ENCODE measurements around the gene CENPN.

Gene CENPN

DNA sequence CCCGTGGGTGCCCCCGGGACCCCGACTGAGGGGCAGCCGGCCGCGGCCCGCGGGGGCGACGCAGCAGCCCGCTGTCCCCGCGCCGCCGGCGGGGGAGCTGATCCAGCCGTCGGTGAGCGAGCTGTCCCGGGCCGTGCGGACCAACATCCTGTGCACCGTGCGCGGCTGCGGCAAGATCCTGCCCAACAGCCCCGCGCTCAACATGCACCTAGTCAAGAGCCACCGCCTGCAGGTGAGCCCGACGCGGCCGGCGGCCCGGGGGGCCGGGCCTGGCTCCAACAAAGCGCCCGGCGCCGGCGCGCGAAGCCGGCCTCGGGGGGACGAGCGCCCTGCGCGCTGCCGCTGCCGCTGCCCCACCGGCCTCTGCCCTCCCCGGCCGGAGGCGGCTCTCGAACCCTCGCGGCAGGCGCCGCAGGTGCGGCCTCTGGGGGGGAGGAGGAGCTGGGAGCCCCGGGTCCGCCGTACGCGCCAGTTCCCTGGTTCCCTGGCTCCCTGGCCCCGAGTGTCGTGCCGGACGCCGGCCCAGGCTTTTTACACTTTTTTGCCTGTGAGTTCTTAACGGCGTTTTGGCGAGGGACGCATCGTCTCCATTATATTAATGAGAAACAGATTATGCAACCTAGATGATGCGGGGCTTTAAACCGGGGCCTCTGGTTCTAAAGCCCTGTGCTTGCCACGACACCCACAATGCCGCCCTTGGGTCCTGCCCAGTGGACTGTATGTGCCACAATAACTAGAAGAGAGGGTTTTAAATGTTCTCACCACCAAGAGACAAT lies 29.1 kb downstream of the CENPN start:
- DNase-seq: peak; percentile 10

DNA sequence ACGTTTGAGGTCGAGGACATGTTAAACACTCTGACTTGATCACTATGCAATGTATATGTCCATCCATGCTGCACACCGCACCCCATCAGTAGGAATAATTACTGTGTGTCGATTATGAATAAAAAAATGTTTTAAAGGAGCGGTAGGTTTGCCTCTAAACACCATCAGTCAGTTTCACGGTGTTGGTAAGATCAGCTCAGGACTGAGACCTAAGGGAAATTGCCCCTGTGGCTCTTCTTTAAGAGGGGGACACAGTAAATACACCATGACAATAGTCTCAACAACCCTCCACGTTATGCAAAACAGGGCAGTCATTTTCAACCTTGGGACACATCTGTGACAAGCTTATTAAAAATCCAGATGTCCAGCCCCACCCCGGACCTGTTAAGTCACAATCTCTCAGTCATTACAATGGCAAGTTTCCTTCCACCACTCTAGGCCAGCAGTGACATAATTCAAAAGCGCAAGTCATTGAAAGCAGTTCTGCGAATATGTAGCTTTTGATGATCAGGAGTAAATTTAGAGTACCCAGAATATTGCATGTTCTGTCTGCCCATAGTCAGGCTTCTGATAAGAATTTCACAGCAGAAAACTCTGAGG lies 29.8 kb downstream of the CENPN start:
- no peak for DNase-seq

DNA sequence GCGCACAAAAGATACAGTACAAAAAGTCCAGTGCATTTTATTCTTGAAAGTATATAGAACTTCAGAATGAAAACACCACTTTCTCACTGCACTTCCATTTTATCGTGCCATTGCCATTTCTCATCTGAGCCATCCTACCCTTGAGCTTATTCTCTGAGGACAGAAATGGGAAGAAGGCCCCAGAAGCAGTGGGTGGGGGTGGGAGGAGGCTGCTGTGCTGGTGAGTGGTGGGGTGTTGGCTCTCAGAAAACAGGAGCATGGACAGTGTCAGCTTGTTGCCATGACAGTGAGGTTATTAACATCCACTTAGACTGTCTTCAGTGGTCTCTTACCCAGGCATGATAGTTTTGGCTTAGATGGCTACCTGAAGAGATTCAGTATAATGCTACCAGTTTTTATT lies 33.1 kb downstream of the CENPN start:
- no peak for DNase-seq

DNA sequence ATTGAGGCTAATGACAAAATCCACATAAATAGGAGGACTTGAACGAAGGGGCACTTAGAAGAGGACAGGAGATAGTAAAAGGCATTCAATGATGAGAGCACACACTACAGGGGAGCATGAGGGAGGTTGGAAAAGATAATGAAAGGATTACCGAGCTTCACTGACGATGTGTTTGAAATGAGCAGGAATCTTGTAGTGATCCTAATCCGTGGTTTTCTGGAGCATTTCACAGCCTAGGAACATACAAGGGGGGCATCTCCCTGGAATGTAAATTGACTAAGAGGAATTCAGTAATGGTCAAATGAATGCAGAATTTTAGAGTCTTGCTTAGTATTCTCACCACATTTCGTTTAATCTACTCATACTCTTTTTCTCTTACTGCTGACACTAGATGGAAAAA lies 33.8 kb downstream of the CENPN start:
- DNase-seq: peak; percentile 76

DNA sequence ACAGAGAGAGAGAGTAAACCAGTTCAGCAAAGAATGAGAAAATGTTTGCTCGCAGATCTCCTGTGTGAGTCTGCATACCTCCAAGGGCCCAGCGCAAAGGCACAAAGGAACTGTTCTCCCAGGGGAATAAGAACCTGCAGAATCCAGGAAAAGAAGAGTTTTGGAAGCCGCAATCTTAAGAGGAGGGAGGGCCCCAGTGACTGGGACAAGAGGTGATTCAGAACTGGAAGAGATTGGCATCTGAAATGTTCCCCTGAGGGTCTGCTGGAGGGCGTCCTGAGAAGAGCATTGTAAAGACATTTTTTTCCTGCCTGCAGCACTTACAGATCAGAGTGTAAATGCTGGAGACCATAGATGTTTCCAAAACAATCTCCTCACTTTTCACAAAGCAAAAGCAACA lies 34.7 kb downstream of the CENPN start:
- no peak for DNase-seq

DNA sequence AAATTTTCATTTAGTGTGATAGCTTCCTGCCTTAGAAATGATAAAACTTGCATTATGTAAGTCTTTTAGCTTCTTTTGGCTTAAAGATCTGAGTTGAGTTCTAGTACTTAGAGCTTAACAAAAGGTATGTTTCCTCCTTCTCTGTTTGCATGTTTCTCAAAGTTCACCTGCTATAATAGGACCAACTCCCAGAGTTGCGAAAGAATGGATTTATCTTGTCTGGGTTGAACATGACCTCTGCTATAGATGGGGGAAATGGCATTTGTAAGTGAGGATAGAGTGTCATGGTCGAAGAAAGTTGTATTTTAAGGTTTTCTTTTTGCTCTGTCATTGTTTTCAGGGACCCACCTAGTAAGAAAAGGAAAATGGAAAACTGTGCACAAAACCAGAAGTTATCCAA lies 35.8 kb downstream of the CENPN start:
- no peak for DNase-seq

DNA sequence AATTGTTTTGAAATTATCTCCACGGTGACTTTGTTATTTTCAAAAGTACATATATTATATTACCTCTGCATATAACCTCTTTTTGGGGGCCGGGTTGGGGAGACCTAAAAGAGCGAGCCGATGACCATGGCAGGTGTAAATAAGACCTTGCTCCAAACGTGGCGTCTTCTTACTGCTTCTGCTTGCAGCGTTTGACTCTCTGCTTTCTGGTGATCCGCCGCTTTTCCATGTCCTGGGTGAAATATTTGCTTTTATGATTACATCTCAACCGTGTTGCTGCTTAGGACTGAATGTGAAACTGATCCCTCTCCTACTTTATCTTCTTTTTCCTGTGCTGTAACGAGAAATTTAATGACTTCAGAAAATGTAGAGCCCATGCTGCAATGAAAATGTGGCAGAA lies 46.7 kb downstream of the CENPN start:
- DNase-seq: no peak

DNA sequence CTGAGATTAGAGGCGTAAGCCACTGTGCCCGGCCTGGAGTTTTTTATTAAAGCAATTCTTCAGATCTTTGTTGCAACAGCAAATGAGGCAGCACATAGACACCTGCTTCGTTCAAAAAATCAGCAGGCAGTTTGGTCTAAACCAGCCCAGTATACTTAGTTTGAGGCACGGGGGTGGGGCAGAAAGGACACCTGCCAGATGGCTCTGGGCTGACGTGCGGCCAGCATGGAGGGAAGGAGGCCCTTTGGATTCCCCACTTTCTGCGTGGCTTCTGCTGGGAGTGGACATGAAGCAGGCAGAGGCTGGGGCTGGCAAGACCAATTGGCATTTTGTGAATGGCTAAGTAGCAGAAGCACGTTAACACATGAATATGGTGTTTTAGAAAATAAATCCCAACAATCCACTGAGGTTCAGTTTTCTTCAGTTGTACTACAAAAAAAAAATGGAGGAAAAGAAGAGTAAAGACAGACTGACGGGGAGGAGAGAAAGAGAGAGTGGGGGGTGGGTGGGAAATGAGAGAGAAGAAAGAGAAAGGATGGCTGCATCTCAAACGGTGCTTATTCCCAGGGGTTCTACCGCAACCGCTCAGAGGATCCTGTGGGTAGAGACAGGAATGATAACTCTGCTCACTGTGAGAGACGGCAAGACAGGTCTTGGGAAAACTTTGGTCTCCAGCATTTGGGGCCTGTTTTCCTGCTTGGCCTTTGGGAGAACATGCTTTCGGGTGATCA lies 53.7 kb downstream of the CENPN start:
- no peak for DNase-seq

DNA sequence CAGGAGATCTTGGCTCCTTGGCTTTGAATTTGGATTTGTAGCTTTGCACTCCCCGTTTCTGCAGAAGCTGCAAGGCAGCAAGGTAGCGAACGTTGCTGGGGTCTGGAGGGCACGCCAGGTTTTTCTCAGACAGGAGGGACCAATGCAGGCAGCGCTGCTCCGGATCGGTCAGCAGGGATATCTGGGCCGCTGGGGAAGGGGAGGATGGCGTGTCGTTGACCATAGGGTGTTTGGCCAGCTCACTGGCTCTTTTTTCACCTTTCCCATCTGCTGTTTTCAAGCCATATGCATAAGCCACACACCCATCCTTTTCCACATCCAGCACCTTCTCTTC lies 54.3 kb downstream of the CENPN start:
- DNase-seq: no peak

DNA sequence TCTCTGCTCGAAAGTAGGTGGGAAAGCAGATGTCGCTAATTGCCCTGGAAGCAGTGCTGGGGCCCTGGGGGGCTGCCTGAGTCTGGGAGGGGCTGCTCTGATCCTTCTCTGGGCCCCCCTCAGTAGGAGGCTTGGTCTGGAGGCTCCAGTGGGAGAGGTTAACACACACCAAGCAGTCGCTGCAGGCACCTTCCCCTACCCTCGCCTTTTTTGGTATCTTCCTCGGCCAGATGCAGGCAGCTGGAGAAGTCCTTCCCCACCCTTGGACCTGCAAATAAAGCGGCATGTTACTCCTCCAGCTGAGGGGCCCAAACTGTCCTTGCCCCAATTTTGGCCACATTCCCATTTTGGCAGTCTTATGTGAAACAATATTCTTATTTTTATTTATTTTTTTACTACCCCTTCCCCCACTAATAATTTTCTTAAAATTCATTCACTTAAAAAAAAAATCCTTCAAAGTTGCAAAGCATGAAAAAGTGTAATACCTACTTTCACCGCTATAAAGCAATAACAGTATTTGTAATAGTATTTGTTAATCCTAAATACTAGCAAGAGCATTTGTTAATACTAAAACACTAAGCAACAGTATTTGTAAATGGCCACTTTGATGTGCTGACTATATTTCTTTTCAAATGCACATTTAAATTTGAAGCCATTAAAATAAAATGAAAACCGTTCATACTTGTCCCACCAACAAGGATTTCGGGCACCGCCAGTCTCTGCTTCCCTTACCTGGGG lies 55.0 kb downstream of the CENPN start:
- no peak for DNase-seq

DNA sequence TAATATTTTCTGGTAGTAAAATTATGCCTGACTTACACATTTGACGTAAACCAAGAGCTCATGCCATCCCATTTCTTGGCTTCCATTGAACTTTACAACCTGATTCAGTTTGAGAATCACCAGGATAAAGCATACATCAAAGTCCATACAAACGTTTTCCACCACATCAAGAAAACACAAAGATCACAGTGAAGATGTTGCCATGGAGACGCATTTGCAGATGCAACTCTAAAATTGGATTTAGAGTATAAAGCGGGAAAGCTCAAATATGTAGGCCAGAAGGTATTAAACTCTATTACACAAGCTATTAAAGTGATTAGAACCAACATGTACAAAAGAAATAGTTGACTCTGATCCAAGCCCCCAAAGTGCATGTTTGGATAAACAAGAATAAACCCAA lies 59.7 kb downstream of the CENPN start:
- no peak for DNase-seq

DNA sequence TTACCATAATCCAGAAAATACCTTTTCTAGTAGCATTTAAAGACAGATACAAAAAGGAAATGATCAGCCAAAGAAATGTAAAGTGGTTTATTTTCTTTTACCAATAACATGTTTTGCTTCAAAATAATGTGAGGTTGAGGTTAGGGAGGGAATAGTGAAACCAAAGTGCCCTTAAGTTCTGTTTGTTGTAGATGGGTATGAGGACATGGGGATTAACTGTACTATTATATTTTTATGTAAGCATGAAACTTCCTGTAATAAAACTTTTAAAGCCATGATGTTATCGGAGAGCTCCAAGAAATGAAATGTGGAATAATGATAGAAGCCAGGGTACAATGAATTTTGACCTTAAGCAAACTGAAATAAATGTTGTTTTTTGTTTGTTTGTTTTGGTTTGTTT lies 60.2 kb downstream of the CENPN start:
- no peak for DNase-seq

DNA sequence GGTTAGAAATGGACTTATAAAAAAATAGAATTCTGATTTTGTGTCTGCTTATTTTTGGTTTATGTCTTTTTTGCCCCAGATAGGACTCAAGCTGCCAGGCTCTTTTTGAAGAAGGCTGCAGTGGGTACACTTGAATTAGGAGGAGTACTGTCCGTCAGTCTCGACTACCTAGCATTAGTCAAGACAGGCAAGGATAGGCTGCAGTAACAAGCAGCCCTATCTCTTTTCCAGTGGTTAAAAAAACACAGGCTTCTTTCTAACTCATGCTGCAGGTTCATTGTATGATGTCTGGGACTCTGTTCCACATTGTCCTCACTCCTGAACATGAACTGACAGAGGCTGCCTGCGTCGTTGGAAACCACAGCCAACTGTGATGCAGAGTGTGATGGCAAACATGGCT lies 62.0 kb downstream of the CENPN start:
- no peak for DNase-seq

DNA sequence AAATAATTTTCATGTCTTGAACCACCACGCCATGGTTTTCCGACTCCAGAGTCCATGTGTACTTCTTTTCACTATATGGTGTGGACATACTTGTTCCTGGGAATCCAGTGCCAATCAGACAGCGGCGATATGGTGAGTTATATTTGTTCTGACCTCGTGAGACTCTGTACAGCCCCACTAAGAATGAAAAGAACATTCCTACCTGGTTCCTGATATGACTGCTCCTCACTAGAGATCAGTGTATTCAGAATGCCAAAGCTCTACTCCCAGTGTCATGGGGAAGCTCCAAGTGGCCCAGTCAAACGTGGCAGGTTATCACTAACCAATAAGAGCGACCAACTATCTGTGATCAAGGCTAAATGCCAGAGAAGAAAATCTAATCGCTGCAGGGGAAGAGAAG lies 64.0 kb downstream of the CENPN start:
- no peak for DNase-seq

DNA sequence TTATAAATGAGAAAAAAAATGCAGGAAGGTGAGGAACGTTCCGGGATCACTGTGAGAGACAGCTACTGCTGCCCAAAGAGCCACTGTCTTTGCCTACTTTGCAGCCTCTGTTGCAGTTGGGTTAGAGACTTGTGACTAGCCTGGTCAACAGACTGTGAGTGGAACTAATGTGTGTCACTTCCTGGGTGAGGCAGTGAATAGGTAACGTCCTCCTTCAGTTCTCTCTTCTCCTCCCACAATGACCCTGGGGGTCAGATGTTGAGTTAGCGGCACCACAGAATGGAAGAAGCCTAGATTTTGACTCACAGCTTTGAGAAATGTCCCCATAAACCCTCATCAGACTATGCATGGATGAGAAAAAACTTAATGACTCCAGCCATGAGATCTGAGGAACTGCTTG lies 64.8 kb downstream of the CENPN start:
- no peak for DNase-seq

DNA sequence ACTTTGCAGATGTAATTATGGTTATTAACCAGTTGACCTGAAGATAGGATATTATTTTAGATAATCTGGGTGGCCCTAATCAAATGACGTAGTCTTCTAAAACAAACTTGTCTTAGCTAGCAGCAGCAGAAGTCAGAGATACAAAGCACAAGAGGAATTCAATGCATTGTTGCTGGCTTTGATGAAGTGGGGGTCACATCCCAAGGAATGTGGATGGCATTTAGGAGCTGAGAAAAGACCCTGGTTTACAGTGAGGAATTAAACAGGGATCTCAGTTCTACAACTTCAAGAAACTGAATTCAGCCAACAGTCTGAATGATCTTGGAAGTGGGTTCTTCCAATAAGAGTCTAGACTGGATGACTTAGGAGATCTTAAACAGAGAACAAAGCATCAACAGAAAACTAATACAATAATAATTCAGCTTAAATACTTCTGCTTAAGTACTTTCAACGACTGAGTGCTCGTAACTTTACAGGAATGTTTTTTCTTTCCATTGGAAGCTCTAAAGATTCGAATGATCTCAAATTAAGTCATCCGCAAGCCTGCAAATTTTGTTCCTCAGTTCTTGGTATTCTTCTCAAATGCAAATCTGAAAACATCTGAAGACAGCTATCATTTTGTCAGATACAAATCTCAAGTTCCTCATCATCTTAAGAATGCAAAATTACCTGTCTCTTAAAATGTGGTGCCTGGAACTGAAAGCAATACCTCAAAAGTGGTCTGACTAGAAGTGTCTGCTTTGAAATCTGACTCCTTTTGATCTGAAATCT lies 66.7 kb downstream of the CENPN start:
- no peak for DNase-seq

DNA sequence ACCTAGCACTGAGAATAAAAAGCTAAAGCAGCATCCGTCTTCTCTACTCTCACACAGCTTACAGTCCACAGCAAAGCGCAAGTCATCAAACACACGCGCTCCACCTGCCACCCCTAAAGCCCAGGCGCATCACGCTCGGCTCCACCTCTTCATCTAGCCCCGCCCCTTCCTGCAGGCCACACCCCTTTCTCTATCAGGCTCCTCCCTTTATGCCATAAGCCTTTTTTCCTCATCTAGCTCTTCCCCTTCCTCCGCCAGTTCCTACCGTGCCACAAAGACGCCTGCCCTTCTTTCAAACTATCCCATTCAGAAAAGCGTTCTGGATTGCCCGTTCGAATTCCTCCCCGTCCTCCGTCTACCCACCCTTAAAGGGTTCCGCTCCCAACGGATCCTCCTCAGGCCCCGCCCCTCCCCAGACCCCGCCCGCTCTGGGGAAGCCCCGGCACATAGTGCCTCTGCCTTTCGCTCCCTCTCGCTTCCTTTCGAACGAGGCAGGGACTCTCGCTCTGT lies 69.6 kb downstream of the CENPN start:
- DNase-seq: peak; percentile 85

DNA sequence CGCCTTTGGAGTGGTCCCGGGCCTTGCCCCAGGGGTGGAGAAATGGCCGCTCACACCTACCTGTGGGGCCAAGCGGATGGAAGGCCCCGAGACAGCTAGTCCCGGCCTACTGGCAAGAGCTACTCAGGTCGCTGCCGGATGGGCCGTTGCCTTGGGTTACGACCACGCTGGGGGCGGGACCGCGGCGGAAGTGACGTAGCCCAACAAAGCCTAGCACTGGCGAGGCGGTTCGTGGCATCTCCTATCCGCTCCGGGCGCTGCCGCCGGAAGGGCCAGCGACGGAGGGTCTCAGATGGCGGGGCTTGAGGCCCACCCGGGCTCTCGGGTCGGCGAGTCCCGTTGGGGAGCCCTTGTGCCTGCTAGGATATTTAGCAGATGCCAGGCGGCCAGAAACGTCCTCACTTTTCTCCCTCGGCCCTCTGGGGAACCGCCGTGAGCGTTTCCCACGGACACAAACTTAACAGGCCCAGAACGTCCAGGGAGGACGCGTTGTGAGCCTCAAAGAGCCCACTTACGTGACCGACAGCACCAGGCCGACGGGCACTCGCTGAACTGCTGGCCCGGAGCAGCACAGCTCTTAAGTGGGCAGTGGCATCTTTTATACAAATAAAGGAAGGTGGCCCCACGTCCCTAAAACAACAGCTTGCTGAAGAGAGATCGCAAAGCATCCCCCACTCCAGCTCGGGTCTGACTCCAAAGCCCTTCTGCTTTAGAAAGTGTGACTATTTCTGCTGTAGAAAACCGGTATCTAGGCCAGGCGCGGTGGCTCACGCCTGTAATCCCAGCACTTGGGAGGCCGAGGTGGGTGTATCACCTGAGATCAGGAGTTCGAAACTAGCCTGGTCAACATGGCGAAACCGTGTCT lies 70.3 kb downstream of the CENPN start, which contains the start of gene C16orf46:
TSS of gene C16orf46 (minus strand) at position 163 of the 865 bp plus-strand sequence. CDS start 13,283 bp downstream, outside the sequence.
- peak; percentile 95 for DNase-seq

DNA sequence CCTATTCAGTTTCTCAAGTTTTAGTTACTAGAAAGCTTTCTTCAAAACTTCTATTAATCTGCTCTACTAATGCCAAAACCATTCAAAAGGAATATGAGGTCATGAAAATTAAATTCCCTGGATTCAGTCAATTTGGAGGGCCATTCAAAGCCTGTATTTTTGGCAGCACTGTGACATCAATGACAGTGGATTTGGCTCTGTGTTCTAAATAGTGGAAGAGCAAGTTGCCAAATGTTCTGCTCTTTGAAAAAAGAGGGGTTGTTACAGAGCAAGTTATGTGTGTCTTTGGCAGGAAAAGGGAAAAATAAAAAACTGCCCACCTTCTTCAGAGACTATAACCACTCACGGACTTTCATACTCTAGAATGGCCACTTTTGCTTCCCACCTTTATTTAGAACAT lies 73.2 kb downstream of the CENPN start:
- no peak for DNase-seq

DNA sequence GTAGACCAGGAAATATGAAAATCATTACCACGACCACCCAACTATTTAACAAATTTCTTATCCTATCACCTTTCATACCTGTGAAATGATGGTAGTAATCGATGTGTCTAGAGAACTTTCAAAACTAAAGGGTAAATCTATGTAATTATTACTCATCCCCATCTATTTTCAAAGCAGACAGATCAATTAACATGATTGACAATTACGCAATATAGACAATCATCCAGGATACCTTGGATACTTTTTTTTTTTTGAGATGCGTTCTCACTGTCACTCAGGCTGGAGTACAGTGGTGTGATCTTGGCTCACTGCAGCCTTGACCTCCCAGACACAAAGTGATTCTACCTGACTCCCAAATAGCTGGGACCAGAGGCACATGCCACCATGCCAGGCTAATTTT lies 74.0 kb downstream of the CENPN start:
- DNase-seq: no peak

Data from fibroblast of skin of right biceps (primary cell).